HCT116 (cell line): ENCODE data around the gene CCSER1. TPM values are rescaled to one million over a fixed set of nuclear protein-coding genes. Genes with fewer than 3 reads are reported as not detected.

Experiments
- ATAC-seq: fragments of 200-7000 bp; cut with Tn5 transposase; 2 replicates; pipeline ENCODE4 v1.9.1; 2020; ENCODE audit warnings: mild to moderate bottlenecking, moderate library complexity
- BruUV-seq: library from RNA; stranded (reverse); fragments of 400-500 nt; replicated peaks from 2 replicates; lab custom pipeline; 2021; lab: Mats Ljungman, UMichigan
- CTCF ChIA-PET: fragments of 300-600 bp; sonication (Branson Sonifier 250); formaldehyde crosslinking; loops from one replicate; lab custom pipeline; 2021; ENCODE audit warnings: antibody characterized with exemption; lab: Charles Lee
- POLR2A ChIA-PET: fragments of 300-600, 350-600 bp; sonication (Branson Sonifier 250); formaldehyde crosslinking; loops from one replicate; lab custom pipeline; 2021; ENCODE audit warnings: antibody characterized with exemption; lab: Charles Lee
- RAD21 ChIA-PET, 2 experiments: fragments of 300-600 bp; sonication (Branson Sonifier 250); formaldehyde crosslinking; loops; one replicate each; lab custom pipeline; 2023; ENCODE audit warnings: low total read pairs in 2 of 2; ENCODE audit not compliant: uncharacterized antibody in 2 of 2, unreplicated experiment in 2 of 2, low non-redundant PET in 1 of 2; lab: Charles Lee
- DNase-seq: peaks from one replicate; pipeline ENCODE4 v3.0.0-alpha.2; 2010; ENCODE audit warnings: low read depth, low spot score
- H2AFZ ChIP-seq: fragments of 200-600 bp; shearing (Covaris generic), sonication (generic); 2 replicates; pipeline ENCODE4 v1.6.1; 2017; ENCODE audit warnings: low read depth, mixed run types, mixed read lengths, antibody characterized with exemption, low read length; ENCODE audit not compliant: poor library complexity, severe bottlenecking
- H3K27ac ChIP-seq: 2 replicates; pipeline ENCODE4 v1.5.1; 2012; ENCODE audit warnings: low read depth, low read length
- H3K27me3 ChIP-seq: fragments of 200-600 bp; sonication (generic); 2 replicates; pipeline ENCODE4 v1.6.1; 2016; ENCODE audit warnings: mixed run types, low read length, mixed read lengths; ENCODE audit not compliant: insufficient read depth
- H3K36me3 ChIP-seq, 2 experiments: fragments of 200-500 bp in 1 of 2; fragments of 200-600 bp in 1 of 2; sonication (Bioruptor generic) in 1 of 2; sonication (generic) in 1 of 2; 2 replicates each; pipeline versions ENCODE4 v1.5.1 to v1.6.1; 2014 to 2016; ENCODE audit warnings: low read length in 2 of 2, inconsistent platforms in 1 of 2, mixed read lengths in 1 of 2, mixed run types in 1 of 2; ENCODE audit not compliant: insufficient read depth in 2 of 2, control insufficient read depth in 1 of 2
- H3K4me1 ChIP-seq, 2 experiments: fragments of 200-600 bp in 1 of 2; sonication (generic) in 1 of 2; 2 replicates each; pipeline versions ENCODE4 v1.5.1 to v1.6.1; 2012 to 2017; ENCODE audit warnings: low read length in 2 of 2, inconsistent platforms in 1 of 2, mild to moderate bottlenecking in 1 of 2, mixed read lengths in 1 of 2, mixed run types in 1 of 2, moderate library complexity in 1 of 2; ENCODE audit not compliant: insufficient read depth in 2 of 2, control insufficient read depth in 1 of 2
- H3K4me2 ChIP-seq: fragments of 200-600 bp; sonication (generic); 2 replicates; pipeline ENCODE4 v1.6.1; 2017; ENCODE audit warnings: mixed run types, low read length, mixed read lengths
- H3K4me3 ChIP-seq, 2 experiments: fragments of 200-600 bp in 1 of 2; sonication (generic) in 1 of 2; replicated peaks in 1 of 2; 2 replicates each; pipeline ENCODE4 v1.5.1; 2011 to 2016; ENCODE audit warnings: low read length in 2 of 2, control low read depth in 1 of 2, low read depth in 1 of 2, mild to moderate bottlenecking in 1 of 2, mixed read lengths in 1 of 2, mixed run types in 1 of 2
- H3K79me2 ChIP-seq: fragments of 200-600 bp; sonication (generic); 2 replicates; pipeline ENCODE4 v1.6.1; 2017; ENCODE audit warnings: mild to moderate bottlenecking, mixed run types, low read length, moderate library complexity, mixed read lengths; ENCODE audit not compliant: insufficient read depth
- H3K9ac ChIP-seq: fragments of 200-600 bp; sonication (generic); 2 replicates; pipeline ENCODE4 v1.6.1; 2016; ENCODE audit warnings: low read length, mixed read lengths
- H3K9me2 ChIP-seq: fragments of 200-600 bp; sonication (generic), shearing (Covaris generic); 2 replicates; pipeline ENCODE4 v1.6.1; 2017; ENCODE audit warnings: mixed run types, mild to moderate bottlenecking, moderate library complexity; ENCODE audit not compliant: insufficient read depth
- H3K9me3 ChIP-seq, 2 experiments: fragments of 200-500 bp in 1 of 2; fragments of 200-600 bp in 1 of 2; sonication (Bioruptor generic) in 1 of 2; sonication (generic) in 1 of 2; 2 replicates each; pipeline ENCODE4 v1.6.1; 2014 to 2017; ENCODE audit warnings: low read length in 2 of 2, mixed read lengths in 2 of 2, inconsistent platforms in 1 of 2, low read depth in 1 of 2, mild to moderate bottlenecking in 1 of 2, mixed run types in 1 of 2, moderate library complexity in 1 of 2; ENCODE audit not compliant: control insufficient read depth in 1 of 2, insufficient read depth in 1 of 2
- H4K20me1 ChIP-seq: fragments of 200-600 bp; sonication (generic), shearing (Covaris generic); 2 replicates; pipeline ENCODE4 v1.6.1; 2017; ENCODE audit warnings: mixed run types, mild to moderate bottlenecking, moderate library complexity; ENCODE audit not compliant: insufficient read depth
- ELF1 ChIP-seq: IDR thresholded peaks from 2 replicates; pipeline ENCODE4 v1.6.1; 2012; ENCODE audit warnings: low read depth, borderline replicate concordance
- EZH2 ChIP-seq: fragments of 200-600 bp; sonication (generic); IDR thresholded peaks from 2 replicates; pipeline ENCODE4 v1.6.1; 2017; ENCODE audit warnings: antibody characterized with exemption, mixed run types
- POLR2AphosphoS5 ChIP-seq: IDR thresholded peaks from 2 replicates; pipeline ENCODE4 v1.6.1; 2011; ENCODE audit warnings: mild to moderate bottlenecking, low read depth, low read length, moderate library complexity
- RAD21 ChIP-seq: IDR thresholded peaks from 2 replicates; pipeline ENCODE4 v1.6.1; 2012; ENCODE audit warnings: low read depth, mild to moderate bottlenecking
- SIN3A ChIP-seq: IDR thresholded peaks from 2 replicates; pipeline ENCODE4 v1.6.1; 2012; ENCODE audit warnings: low read depth
- SP1 ChIP-seq: IDR thresholded peaks from 2 replicates; pipeline ENCODE4 v1.6.1; 2012; ENCODE audit warnings: low read depth
- YY1 ChIP-seq: IDR thresholded peaks from 2 replicates; pipeline ENCODE4 v1.6.1; 2011; ENCODE audit warnings: low read length, low read depth, moderate library complexity, mild to moderate bottlenecking; ENCODE audit not compliant: insufficient replicate concordance; ENCODE audit errors: extremely low read depth
- ZFX ChIP-seq: fragments of 450-650 bp; IDR thresholded peaks from 2 replicates; pipeline ENCODE4 v1.6.1; 2017
- intact Hi-C: fragments of 100-400 bp; cut with micrococcal nuclease; formaldehyde crosslinking; loops from 2 replicates; pipeline ENCODE4 v1.10.0; 2022
- total RNA-seq: library from RNA; stranded (reverse); gene quantifications from one replicate; pipeline ENCODE4 v1.2.1, GENCODE V29; 2021; ENCODE audit not compliant: unreplicated experiment
- TF ChIP-seq, protein P1 (sequence below): IDR thresholded peaks from 2 replicates; pipeline ENCODE4 v1.6.1; 2011; ENCODE audit warnings: mild to moderate bottlenecking, low read length, moderate library complexity; ENCODE audit not compliant: insufficient replicate concordance; ENCODE audit errors: extremely low read depth
- TF ChIP-seq, protein P2 (sequence below): IDR thresholded peaks from 2 replicates; pipeline ENCODE4 v1.6.1; 2012; ENCODE audit warnings: low read depth
- TF ChIP-seq, protein P3 (sequence below): IDR thresholded peaks from 2 replicates; pipeline ENCODE4 v1.6.1; 2012
- TF ChIP-seq, protein P4 (sequence below): IDR thresholded peaks from 2 replicates; pipeline ENCODE4 v1.6.1; 2012

The CCSER1 gene
- total RNA-seq, 1 experiment from 2014 or later, result 6.7 TPM

DNA sequence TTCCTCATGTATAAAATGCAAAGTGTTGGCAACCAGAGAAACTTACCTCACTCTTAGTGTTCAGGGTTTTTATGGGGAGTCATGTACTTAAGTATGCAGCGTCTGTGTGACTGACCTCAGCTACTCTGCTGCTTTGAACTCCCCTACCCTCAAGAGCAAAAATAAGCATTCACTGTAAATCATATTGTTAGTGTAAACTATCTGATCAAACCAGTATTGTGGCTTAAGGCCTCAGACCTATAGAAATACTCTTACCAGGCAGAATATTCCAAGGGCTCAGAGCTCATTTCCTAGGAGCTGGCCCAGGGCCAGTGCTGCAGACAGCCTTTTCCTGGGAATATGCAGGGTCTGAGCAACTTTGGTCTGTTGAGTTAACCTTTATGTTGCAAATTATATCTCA lies 453.1 kb downstream of the CCSER1 start:
- Histone ChIP-seq H3K27me3 (no peaks in the 10 kb centered on the region), H3K9me3 (no peaks in the 10 kb centered on the region), H3K4me3 (no peak overlapping the region), H3K4me1 (no peaks in the 10 kb centered on the region), H3K9ac (no peak overlapping the region), H2AFZ (no peak overlapping the region), H4K20me1 (no peaks in the 10 kb centered on the region), H3K79me2 (no peaks in the 10 kb centered on the region), H3K9me2 (no peaks in the 10 kb centered on the region), H3K4me2 (no peak overlapping the region), H3K36me3 (no peaks in the 10 kb centered on the region), H3K27ac (no peak overlapping the region)
- no peak for DNase-seq
- TF ChIP-seq EZH2, result no peak
- no peak for TF ChIP-seq POLR2AphosphoS5
- no peak for TF ChIP-seq ZFX
- no peak for TF ChIP-seq SP1
- TF ChIP-seq RAD21, result no peak
- TF ChIP-seq ELF1, result no peak
- TF ChIP-seq, protein P1, sequence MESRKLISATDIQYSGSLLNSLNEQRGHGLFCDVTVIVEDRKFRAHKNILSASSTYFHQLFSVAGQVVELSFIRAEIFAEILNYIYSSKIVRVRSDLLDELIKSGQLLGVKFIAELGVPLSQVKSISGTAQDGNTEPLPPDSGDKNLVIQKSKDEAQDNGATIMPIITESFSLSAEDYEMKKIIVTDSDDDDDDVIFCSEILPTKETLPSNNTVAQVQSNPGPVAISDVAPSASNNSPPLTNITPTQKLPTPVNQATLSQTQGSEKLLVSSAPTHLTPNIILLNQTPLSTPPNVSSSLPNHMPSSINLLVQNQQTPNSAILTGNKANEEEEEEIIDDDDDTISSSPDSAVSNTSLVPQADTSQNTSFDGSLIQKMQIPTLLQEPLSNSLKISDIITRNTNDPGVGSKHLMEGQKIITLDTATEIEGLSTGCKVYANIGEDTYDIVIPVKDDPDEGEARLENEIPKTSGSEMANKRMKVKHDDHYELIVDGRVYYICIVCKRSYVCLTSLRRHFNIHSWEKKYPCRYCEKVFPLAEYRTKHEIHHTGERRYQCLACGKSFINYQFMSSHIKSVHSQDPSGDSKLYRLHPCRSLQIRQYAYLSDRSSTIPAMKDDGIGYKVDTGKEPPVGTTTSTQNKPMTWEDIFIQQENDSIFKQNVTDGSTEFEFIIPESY, result no peak
- TF ChIP-seq, protein P2, sequence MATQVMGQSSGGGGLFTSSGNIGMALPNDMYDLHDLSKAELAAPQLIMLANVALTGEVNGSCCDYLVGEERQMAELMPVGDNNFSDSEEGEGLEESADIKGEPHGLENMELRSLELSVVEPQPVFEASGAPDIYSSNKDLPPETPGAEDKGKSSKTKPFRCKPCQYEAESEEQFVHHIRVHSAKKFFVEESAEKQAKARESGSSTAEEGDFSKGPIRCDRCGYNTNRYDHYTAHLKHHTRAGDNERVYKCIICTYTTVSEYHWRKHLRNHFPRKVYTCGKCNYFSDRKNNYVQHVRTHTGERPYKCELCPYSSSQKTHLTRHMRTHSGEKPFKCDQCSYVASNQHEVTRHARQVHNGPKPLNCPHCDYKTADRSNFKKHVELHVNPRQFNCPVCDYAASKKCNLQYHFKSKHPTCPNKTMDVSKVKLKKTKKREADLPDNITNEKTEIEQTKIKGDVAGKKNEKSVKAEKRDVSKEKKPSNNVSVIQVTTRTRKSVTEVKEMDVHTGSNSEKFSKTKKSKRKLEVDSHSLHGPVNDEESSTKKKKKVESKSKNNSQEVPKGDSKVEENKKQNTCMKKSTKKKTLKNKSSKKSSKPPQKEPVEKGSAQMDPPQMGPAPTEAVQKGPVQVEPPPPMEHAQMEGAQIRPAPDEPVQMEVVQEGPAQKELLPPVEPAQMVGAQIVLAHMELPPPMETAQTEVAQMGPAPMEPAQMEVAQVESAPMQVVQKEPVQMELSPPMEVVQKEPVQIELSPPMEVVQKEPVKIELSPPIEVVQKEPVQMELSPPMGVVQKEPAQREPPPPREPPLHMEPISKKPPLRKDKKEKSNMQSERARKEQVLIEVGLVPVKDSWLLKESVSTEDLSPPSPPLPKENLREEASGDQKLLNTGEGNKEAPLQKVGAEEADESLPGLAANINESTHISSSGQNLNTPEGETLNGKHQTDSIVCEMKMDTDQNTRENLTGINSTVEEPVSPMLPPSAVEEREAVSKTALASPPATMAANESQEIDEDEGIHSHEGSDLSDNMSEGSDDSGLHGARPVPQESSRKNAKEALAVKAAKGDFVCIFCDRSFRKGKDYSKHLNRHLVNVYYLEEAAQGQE, result no peak
- TF ChIP-seq, protein P3, sequence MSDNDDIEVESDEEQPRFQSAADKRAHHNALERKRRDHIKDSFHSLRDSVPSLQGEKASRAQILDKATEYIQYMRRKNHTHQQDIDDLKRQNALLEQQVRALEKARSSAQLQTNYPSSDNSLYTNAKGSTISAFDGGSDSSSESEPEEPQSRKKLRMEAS, result no peak
- TF ChIP-seq SIN3A, result no peak
- TF ChIP-seq, protein P4, sequence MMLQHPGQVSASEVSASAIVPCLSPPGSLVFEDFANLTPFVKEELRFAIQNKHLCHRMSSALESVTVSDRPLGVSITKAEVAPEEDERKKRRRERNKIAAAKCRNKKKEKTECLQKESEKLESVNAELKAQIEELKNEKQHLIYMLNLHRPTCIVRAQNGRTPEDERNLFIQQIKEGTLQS, result no peak
- no peak for TF ChIP-seq YY1
- BruUV-seq, result no TSS peak
- intact Hi-C loops, result no loop called here
- ChIA-PET RAD21 (no interaction called here), POLR2A (interaction anchor here (0.6 kb wide), 1 partner anchor 19 kb away, joined by 5 read pairs; no protein-coding TSS in a partner anchor), CTCF (no interaction called here)
- ATAC-seq, result no peak
